WI38 (cell line): Measurements from ENCODE around the gene APRT.

Source experiments
- H3K4me3 ChIP-seq: 2 replicates; pipeline ENCODE4 v1.5.1; 2011; ENCODE audit warnings: low read depth, mild to moderate bottlenecking, control low read depth, low read length
- TF ChIP-seq, protein P1 (sequence below): IDR thresholded peaks from 2 replicates; pipeline ENCODE4 v1.5.1; 2012; ENCODE audit warnings: low read depth, mild to moderate bottlenecking, control low read depth, low read length

The APRT gene

GRCh38 chr16:88767546-88768070 lies 44.1 kb downstream of the APRT start:
- no peak overlapping the region for H3K4me3 ChIP-seq
- TF ChIP-seq, protein P1, sequence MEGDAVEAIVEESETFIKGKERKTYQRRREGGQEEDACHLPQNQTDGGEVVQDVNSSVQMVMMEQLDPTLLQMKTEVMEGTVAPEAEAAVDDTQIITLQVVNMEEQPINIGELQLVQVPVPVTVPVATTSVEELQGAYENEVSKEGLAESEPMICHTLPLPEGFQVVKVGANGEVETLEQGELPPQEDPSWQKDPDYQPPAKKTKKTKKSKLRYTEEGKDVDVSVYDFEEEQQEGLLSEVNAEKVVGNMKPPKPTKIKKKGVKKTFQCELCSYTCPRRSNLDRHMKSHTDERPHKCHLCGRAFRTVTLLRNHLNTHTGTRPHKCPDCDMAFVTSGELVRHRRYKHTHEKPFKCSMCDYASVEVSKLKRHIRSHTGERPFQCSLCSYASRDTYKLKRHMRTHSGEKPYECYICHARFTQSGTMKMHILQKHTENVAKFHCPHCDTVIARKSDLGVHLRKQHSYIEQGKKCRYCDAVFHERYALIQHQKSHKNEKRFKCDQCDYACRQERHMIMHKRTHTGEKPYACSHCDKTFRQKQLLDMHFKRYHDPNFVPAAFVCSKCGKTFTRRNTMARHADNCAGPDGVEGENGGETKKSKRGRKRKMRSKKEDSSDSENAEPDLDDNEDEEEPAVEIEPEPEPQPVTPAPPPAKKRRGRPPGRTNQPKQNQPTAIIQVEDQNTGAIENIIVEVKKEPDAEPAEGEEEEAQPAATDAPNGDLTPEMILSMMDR, result no peak

GRCh38 chr16:88766975-88767374 lies 44.8 kb downstream of the APRT start:
- TF ChIP-seq, protein P1, result no peak
- no peak overlapping the region for H3K4me3 ChIP-seq

- no peak overlapping the region for H3K4me3 ChIP-seq
- TF ChIP-seq, protein P1, result no peak
Observed at GRCh38 chr16:88764913-88765349, 46.8 kb downstream of the APRT start.

GRCh38 chr16:88764080-88764479 lies 47.6 kb downstream of the APRT start:
- TF ChIP-seq, protein P1, result no peak
- no peak overlapping the region for H3K4me3 ChIP-seq

- TF ChIP-seq, protein P1, result no peak
- H3K4me3 ChIP-seq, result no peak overlapping the region
Observed at GRCh38 chr16:88763502-88764053, 48.1 kb downstream of the APRT start.

DNA sequence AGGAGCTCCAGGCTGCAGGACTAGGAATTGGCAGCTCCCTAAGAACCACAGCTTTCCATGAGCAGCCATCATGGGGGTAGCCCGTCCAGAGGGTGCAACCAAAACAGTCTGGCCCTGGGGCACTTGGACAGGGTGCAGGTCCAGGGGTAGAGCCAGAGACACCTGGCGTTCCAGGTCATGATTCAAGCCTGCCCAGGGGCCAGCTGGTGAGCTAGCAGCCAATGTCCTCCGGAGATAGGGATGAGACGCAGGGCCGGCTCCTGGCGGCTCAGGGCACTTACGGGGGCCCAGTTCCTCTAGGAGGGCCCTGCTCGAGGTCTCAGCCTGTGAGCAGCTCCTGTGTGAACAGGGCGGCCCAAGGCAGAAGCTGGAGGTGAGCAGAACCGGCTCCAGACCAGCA lies 48.8 kb downstream of the APRT start:
- TF ChIP-seq, protein P1, result no peak
- H3K4me3 ChIP-seq, result no peak overlapping the region

GRCh38 chr16:88762258-88762870 lies 49.4 kb downstream of the APRT start:
- TF ChIP-seq, protein P1, result no peak
- H3K4me3 ChIP-seq, result no peak overlapping the region
